ENCODE results near the gene RYR2.
"Not testable (repeated sequence)": the region's sequence is repeated elsewhere in the genome, so short reads cannot be mapped to it uniquely, and the experiment has no call there.

The RYR2 gene

DNA sequence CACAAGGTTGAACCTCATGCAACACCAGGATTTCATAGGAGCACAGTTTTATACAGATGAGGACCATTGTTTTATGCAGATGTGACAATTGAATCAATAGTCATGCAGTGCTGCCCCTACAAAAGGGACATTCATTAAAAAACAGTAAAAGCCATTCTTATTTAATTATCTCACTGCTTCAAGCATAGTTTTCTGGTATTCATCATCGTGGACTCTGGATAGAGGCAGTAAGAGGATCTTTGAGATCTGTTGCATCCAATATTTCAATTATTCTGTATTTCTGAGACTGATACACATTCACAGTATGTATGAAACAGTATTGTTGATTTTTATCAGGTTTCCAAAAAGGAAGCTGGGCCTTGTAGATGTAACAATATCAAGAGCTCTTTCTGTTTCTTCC is 237.6 kb downstream of the RYR2 start:
- no peak for DNase-seq

DNA sequence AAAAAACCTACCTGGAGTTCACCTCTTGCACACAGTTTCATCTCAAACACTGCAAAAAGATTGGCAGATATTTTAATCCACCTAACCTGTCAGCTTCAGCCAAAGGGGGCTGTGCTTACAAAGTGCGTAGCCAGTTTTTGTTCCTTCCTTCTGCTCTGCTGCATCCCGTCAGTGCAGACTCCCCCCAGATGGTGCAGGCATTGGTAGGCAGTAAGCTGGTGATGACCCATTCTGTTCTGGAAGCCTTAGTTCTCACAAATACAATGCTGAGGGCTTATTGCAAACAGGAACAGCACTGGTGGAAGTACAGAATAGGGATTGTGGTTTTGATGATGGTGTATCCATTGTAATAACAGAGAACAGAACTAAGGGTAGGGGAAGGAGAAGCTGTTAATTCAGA is 239.5 kb downstream of the RYR2 start:
- no peak for DNase-seq

DNA sequence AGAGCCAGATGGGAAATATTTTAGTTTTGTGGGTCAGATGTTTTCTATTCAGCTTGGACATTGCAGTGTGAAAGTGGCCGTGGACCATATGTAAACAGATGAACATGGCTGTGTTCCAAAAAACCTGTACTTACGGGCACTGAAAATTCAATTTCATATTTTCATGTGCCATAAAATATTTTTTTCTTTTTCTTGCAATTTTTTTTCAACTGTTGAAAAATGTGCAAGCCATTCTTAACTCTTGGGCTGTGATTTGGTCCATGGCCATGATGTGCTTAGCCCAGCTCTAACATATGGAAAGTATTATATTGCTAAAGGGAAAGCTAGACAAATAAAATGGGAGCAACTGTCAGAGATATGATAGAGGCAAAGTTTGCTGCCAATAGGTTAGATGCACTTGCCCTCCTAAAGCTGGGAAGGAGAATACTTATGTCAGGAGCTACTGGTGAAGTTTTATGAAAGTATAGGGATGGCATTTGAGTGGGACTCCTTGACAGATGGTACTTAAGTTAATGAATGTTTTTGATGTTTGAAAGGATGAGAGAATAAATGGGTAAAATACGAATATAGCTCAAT is 240.3 kb downstream of the RYR2 start:
- DNase-seq = no peak

DNA sequence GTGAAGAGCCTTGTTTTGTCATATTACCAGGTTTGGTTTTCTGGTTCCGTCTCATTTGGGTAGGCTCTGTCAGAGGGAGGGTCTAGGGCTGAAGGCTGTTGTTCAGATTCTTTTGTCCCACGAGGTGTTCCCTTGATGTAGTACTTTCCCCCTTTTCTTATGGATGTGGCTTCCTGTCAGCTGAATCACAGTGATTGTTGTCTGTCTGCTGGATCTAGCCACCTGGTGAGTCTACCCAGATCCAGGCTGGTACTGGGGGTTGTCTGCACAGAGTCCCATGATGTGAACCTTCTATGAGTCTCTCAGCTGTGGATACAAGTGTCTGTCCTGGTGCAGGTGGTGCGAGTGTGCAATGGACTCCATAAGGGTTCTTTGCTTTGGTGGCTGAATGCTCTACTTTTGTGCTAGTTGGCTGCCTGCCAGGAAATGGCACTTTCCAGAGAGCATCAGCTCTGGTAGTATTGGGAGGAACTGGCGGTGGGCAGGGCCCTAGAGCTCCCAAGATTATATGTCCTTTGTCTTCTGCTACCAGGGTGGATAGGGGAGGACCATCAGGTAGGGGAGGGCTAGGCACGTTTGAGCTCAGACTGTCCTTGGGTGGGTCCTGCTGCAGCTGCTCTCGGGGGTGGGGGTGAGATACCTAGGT is 246.0 kb downstream of the RYR2 start:
- DNase-seq = no peak

DNA sequence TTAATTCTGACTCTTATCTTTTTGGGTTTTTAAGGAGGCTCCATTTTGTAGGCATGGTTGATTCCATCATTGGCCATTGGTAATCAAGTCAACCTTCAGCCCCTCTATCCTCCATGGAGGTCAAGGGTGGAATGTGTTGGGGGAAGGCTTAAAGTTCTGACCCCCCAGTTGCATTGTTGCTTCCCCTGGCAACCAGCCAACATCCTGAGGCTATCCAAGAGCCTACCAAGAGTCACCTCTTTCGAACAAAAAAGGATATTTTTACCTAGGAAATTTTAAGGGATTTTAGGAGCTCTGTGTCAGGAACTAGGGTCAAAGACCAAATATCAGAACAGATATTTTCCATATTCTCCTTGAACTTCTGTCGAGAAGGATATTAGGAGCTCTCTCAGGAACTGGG is 251.8 kb downstream of the RYR2 start:
- DNase-seq = no peak

DNA sequence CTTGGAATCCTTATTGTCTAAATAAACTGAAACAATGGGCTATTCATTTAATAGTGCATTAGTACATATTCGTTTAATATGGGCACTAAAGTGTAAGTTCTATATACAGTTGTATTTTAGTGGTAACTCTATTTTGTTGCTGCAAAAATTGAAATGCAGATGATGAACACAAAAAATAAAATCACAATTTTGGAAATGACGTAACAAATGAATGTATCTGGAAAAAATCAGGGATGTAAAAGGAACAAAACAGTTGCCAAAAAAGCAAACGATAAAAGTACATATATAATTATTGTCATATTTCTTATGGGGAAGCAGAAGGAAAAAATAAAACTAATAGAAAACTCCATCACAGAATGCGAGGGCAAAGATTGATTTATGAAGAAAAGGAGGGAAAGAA is 254.9 kb downstream of the RYR2 start:
- no peak for DNase-seq

DNA sequence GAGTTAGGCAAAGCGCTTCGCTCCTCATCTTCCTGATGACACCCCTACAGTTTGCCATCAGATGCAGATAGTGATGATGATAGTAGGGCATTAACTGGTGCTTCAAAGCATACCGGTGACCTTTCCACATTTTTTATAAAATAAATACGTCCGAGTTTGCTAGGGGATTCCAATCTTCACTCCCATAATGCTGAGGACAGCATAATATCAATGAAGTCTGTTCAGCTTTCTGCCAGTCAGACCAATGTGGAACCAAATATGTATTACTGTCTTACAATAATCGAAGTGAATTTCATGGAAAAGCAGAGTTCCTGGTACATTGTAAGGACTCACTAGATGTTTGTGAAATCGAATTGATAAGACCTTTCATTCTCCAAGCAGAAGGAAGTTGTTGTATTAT is 258.7 kb downstream of the RYR2 start:
- no peak for DNase-seq

DNA sequence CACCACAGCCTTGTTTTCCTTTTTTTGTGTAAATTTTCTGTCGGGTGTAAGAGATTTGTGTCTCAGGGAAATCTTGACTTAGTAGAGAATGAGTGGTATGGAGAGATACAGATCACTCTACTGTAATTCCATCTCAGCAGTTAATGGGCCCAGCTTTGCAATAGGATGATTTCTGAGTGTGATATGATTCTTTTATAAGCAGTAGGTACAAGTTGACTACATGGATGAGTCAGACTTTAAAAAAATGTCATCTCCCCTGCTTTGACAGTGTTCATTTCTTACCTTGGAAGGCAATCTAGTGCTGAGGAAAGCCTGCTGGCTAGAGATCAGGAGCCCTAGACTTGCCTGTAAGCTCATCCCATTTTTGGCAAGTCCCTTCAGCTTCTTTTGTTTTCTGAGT is 261.9 kb downstream of the RYR2 start:
- DNase-seq = no peak

DNA sequence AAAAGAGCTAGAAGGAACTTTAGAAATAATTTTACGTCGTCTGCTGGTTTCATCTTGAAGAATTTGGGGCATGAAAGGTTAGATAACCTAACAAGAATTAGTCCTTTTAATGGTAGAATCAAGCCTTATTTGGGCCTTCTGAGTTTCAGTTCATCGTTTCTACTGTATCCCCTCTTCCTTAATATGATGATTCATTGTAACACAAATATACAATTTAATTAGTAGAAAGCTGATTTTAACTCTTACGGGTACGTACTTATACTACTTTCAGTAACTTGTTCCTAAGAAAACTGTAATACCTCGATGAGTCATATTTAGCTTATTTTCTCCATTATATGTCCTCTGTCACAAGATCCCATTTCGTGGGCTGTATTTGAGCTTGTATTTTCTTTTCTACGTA is 264.7 kb downstream of the RYR2 start:
- no peak for DNase-seq

DNA sequence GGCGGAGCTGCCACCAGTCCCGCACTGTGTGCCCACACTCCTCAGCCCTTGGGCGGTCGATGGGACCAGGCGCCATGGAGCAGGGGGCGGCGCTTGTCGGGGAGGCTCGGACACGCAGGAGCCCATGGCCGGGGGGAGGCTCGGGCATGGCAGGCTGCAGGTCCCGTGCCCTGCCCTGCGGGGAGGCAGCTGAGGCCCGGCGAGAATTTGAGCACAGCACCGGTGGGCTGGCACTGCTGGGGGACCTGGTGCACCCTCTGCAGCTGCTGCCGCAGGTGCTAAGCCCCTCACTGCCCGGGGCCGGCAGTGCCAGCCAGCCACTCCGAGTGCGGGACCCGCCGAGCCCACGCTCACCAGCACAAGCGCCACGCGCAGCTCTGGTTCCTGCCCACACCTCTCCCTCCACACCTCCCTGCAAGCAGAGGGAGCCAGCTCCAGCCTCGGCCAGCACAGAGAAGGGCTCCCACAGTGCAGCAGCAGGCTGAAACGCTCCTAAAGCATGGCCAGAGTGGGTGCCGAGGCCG is 267.7 kb downstream of the RYR2 start:
- DNase-seq = no peak

DNA sequence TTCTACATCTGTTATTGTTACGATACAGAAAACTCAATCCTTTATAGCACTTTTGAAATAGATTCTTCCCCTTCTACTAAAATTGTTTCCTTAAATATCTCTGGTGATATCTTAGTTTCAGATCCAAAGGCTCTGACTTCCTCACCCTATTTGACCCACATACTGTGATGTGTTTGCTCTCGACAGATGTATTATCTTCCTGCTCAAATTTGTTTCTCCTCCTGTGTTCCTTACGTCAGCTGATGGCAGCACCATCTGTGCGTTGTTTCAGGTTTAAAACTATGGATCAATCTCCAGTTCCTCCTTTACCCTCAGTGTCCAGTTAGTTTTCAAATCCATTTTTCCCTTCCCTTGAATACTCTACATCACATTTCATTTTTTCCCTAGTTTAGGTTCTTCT is 274.4 kb downstream of the RYR2 start:
- no peak for DNase-seq

DNA sequence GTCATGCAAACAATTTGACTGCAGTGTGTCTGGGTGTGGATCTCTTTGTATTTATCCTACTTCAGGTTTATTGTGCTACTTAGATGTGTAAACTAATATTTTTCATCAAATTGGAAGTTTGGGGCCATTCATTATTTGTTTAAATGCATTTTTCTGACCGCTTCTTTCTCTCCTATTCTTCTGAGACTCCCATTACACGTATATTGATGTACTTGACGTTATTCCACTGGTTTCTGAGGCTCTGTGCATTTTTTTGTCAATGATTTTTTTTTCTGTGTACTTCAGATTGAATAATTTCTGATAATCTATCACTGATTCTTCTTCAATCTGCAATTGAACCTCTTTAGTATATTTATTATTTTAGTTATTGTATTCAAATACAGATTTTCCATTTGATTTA is 276.8 kb downstream of the RYR2 start:
- no peak for DNase-seq

DNA sequence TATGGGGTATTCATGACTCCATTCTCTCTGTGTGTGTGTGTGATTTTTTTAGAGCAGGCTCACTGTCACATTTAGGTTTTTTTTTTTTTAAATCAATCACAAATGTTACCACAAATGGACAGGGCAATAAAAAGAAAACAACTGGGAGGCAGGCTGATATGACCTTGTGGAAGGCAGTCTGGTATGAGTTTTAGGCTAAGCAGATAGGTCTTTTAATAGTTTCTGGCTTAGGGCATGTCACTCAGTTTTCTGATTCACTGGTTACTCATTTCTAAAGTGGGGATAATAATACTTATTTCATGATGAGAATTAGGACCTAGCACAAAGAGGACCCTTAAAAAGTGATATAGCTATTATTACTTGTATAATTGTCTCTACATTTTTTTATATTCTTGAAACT is 278.9 kb downstream of the RYR2 start:
- no peak for DNase-seq

DNA sequence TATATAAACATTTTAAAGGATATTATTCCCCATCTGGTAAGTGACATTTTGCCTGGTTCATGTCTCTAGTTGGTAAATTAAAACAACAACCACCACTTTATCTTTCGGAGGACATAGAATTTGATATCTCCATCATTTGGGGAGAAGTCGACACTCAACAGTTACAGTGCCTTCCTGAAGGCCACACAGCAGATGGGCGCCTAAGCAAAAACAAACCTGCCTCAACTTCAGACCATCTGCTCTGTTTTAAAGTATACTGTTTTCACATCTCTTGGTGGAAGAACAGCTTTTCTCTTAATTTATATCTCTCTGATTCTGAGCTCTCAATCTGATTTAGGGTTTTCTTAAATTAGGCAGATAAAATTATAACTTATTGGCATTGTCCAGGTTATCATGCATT is 282.2 kb downstream of the RYR2 start:
- no peak for DNase-seq

DNA sequence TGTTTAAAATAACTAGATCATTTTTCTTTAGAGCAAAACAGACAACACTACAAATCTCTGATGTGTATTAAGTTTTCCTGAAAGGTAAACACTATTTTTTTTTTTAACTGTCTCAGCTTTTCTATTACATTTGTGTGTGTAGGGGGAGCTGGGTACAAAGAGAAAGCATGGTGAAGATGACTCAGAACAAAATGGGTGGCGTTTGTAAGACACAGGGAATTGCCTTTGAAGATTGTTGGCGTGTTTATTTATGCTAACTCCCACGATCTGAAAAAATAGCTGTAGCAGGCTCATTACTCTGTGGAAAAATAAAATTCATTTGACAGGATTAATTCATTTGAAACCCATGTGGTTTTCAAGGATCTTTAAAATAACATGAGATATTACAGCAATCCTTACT is 285.1 kb downstream of the RYR2 start:
- DNase-seq = no peak

DNA sequence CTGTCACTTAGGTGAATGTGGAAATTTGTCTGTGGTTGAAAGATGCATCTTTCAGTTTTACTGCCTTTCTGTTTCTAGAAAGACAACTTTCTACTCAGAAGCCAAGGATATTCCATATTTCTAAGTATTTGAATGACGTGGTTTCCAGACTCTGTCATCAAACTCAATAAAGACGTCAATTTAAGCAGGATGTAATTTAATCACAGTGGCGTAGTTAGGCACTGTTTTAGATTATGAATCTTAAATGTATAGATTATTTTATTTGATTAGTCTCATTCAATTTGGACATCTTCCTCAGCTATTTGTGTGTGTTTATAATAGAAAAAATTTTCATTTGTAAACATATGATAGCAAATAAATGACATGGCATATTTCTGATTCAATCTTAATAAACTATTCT is 298.9 kb downstream of the RYR2 start:
- DNase-seq = no peak

DNA sequence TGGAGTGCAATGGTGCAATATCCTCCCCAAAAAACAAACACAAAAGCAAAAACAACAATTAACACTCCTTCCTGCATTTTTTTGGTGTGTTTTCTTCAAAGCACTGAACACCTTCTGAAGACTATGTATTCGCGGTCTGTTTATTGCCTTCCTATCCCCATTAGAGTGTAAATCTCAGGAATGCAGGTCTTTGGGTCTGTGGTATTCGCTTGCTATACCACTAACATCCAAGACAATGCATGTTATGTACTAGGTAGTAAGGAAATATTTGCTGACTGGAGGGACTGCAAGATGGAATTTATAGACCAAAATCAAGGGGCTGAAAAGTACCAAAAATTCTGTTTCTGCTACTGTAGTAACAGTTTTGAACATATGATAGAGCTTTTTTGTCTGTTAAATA is 299.4 kb downstream of the RYR2 start:
- no peak for DNase-seq

DNA sequence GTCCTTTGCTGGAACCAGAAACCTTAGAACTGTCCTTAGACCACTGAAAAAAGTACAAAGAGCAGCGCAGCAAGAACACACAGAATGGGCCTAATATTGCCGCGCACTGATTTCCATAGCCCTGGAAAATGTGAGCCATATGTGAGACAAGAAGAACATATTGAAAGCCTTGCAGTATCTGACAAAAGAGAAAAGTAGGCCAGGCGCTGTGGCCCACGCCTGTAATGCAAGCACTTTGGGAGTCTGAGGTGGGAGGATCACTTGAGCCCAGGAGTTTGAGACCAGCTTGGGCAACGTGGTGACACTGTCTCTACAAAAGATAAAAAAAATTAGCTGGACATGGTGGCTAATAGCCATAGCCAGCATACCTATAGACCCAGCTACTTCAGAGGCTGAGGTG is 300.7 kb downstream of the RYR2 start:
- DNase-seq = no peak

DNA sequence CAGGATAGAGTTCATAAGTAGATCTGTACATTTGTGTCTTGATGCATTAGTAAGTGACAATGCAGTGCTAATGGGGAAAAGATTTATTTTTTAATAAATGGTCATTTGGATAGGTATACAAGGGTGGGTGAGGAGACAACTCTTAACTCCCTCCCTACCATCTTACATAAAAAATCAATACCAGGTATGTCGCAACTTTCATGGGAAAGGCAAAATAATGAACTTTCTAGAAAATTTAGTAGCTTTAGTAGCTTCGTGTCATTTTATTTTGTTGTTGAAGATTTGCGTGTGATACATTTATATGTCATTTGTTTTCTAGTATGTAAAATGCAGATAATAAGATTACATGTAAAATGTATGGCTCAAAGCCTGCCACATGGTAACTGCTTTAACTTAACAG is 310.8 kb downstream of the RYR2 start:
- no peak for DNase-seq

DNA sequence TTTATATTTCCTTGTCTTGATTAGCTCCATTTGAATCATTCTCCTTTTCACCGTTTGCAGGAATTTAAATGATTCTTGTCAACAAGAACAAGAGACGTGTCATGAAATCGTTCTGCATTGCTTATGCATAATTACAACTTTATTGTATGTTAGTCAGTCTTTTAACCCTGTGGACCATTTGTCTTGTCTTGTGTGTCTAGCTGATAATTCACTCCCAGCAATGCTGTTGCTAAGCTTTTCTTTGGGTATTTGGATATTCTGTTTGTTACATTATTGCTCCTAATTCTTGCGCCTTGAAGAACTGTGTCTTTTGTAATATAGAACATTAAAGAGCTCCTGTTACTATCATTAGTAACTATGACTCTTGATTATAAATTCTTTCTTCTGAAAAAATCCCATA is 311.9 kb downstream of the RYR2 start:
- DNase-seq = no peak

DNA sequence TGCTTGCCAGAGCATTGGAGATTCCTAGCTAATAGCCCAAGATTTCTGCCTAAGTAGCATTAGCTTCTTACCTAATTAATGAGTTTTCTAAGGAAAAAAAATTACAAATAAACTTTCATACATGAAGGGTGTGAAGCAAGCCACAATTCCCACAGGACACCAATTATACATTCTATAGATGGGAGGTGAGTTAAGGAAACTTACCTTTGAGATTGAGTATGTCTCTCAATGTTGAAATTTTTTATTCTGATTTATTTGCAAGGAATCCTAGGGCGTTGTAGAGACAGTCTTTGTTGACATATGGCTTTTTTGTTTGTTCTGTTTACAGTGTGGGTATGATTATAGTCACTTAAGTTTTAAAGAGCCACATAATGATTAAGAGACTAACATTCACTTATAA is 313.0 kb downstream of the RYR2 start:
- no peak for DNase-seq

DNA sequence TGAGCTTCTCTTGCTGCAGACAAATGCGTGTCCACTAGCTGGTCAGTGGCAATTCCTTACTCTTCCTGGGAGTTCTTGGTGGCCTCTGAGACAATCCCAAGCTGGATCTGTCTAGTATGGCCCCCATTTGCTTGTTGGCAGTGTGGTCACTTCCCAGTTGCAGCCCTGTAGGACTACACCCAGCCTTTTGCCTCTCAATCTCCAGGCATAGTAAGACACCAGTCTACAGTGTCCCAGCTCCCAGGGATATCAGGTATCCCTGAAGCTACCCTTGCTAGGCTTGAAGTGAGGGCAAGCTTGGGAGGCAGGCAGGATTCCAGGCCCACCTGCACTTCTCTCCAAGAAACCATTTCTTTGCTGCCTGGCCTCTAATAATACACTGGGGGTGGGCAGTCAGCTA is 316.6 kb downstream of the RYR2 start:
- no peak for DNase-seq

DNA sequence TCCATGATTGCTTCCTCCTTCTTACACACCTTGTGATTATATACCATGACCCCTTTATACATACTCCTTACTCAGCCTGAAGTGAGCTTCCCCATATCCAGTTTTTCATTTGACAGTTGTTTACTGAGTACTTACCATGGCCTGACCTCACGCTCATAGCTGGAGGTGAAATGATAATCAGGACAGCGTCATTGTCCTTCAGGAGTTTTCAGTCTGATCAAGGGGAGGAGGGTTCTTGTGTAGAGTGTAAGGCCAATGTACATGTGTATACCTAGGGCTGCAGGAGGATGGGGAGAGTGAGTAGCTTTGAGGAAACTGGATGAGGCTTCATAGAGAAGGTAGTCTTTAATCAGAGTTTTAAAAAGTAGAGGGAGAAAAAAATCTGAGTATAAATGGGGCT is 325.8 kb downstream of the RYR2 start:
- DNase-seq = no peak

DNA sequence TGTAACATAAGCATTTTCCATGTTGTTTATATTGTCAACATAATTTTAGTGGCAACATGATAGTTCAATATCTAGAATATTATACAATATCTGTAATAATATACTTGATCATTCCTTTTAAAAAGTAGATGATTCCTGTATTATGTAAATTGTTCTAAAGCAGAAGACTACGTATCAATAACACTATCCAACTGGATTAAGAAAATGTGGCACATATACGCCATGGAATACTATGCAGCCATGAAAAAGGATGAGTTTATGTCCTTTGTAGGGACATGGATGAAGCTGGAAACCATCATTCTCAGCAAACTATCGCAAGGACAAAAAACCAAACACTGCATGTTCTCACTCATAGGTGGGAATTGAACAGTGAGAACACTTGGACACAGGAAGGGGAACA is 329.5 kb downstream of the RYR2 start:
- not testable (repeated sequence) for DNase-seq

DNA sequence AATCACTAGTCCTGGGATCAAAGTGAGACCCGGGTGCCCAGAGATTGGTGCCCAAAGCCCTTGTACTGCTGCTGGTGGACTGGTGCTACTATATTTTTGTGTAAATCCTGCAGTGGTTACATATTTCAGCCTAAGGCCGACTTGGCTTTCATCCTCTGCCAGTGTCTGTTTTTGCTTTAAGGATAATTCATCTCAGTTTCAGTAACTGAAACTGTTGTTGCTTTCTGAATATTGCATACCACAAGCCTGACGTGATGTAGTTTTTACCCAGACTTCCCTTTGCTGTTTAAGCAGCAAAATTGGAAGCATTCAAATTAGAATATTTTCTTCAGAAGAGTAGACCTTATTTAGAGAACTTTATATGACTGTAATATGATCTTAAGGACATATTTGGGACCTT is 341.8 kb downstream of the RYR2 start:
- DNase-seq = no peak
